Ovary (tissue), 3 donors: ENCODE data around the gene MPRIP.
"Not testable (repeated sequence)": the region's sequence is repeated elsewhere in the genome, so short reads cannot be mapped to it uniquely, and the experiment has no call there.

Source experiments
- POLR2A ChIP-seq: fragments of 450-650 bp; IDR thresholded peaks from one replicate; pipeline ENCODE4 v1.6.1; 2017; ENCODE audit warnings: antibody characterized with exemption, mild to moderate bottlenecking, moderate library complexity
- TF ChIP-seq, protein P1 (sequence below), 3 donors: fragments of 450-650 bp in 2 of 3; fragments of 200-600 bp in 1 of 3; IDR thresholded peaks; one replicate each; pipeline versions ENCODE4 v1.5.1 to v1.8.0; 2016 to 2022; ENCODE audit warnings: antibody characterized with exemption in 3 of 3, mild to moderate bottlenecking in 1 of 3
- donor health status: DM: no; HTN: no; CAD: no.

GRCh38 chr17:17136221-17136620 is 94.0 kb downstream of the MPRIP start:
- TF ChIP-seq POLR2A: not testable (repeated sequence)
- TF ChIP-seq, protein P1, sequence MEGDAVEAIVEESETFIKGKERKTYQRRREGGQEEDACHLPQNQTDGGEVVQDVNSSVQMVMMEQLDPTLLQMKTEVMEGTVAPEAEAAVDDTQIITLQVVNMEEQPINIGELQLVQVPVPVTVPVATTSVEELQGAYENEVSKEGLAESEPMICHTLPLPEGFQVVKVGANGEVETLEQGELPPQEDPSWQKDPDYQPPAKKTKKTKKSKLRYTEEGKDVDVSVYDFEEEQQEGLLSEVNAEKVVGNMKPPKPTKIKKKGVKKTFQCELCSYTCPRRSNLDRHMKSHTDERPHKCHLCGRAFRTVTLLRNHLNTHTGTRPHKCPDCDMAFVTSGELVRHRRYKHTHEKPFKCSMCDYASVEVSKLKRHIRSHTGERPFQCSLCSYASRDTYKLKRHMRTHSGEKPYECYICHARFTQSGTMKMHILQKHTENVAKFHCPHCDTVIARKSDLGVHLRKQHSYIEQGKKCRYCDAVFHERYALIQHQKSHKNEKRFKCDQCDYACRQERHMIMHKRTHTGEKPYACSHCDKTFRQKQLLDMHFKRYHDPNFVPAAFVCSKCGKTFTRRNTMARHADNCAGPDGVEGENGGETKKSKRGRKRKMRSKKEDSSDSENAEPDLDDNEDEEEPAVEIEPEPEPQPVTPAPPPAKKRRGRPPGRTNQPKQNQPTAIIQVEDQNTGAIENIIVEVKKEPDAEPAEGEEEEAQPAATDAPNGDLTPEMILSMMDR (IDR thresholded peaks at IDR 0.05): not testable (repeated sequence)
